ENCODE results near the gene DNAAF8. TPM values are rescaled to one million over a fixed set of nuclear protein-coding genes. Genes with fewer than 3 reads are reported as not detected.

Gene DNAAF8
- total RNA-seq, 4 donors from 2014 or later: 0.44 to 1.2 (median 0.91) TPM

DNA sequence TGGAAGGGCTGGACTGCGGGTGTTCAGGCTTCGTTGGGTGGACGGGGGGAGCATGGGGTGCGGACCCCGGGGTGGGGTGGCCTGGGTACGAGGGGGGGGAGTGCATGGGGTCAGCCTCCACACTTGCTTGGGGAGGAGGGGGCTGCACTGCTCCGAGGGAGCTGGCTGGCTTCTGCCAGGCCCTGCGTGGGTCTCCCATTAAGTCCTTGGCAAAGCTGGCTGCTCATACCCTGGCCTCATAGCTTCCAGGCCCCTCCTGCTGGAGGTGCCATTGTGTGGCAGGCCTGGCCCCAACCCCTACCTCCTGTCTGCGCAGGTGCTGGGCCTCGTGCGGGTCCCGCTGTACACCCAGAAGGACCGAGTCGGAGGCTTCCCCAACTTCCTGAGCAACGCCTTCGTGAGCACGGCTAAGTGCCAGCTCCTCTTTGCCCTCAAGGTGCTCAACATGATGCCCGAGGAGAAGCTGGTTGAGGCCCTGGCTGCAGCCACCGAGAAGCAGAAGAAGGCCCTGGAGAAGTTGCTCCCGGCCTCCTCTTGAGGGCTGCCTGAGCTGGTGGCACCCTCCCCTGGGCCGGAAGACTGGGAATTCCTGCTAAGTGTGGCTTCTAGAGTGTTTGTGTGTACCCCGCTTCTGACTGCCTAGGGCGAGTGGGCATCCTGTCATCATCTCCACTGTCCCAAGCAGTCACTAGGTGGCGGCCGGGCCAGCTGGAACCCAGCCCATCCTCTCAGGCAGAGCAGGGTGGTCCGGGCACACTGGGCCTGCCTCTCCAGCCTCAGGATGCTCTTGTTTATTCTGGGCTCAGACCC is 39.5 kb upstream of the DNAAF8 start:
- Histone ChIP-seq H3K36me3 (peaks cover 0 to 25% of the 10 kb centered on the region in 2 donors), H3K4me1 (peaks cover 15 to 19% of the 10 kb centered on the region in 2 donors), H3K4me3 (peak overlapping the region in 3 of 4 donors; percentile 68 to 90 (median 87)), H3K27me3 (no peaks in the 10 kb centered on the region), H3K27ac (peak overlapping the region; percentile 66 to 89 (median 82)), H3K9me3 (no peaks in the 10 kb centered on the region)
- ATAC-seq (no peak), DNase-seq (no peak)
- intact Hi-C loops (cut with DNase I; ENCODE audit: low total_unique reads) (no loop called here), in situ Hi-C loops (cut with MboI; ENCODE audit: low sequenced_read_pairs in 4 of 4) (no loop called here)
- no peak for TF ChIP-seq POLR2A (IDR thresholded peaks at IDR 0.05)
- TF ChIP-seq, protein P1, sequence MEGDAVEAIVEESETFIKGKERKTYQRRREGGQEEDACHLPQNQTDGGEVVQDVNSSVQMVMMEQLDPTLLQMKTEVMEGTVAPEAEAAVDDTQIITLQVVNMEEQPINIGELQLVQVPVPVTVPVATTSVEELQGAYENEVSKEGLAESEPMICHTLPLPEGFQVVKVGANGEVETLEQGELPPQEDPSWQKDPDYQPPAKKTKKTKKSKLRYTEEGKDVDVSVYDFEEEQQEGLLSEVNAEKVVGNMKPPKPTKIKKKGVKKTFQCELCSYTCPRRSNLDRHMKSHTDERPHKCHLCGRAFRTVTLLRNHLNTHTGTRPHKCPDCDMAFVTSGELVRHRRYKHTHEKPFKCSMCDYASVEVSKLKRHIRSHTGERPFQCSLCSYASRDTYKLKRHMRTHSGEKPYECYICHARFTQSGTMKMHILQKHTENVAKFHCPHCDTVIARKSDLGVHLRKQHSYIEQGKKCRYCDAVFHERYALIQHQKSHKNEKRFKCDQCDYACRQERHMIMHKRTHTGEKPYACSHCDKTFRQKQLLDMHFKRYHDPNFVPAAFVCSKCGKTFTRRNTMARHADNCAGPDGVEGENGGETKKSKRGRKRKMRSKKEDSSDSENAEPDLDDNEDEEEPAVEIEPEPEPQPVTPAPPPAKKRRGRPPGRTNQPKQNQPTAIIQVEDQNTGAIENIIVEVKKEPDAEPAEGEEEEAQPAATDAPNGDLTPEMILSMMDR (IDR thresholded peaks at IDR 0.05 in 4 of 5, conservative IDR thresholded peaks at IDR 0.05 in 1 of 5): no peak

GRCh38 chr16:4695473-4696171 is 38.7 kb upstream of the DNAAF8 start:
- no peak for ATAC-seq
- peaks cover 15 to 19% of the 10 kb centered on the region in 2 donors for H3K4me1 ChIP-seq
- TF ChIP-seq, protein P1 (IDR thresholded peaks at IDR 0.05 in 4 of 5, conservative IDR thresholded peaks at IDR 0.05 in 1 of 5): no peak
- TF ChIP-seq POLR2A (IDR thresholded peaks at IDR 0.05): no peak
- in situ Hi-C loops (cut with MboI; ENCODE audit: low sequenced_read_pairs in 4 of 4): no loop called here
- DNase-seq: no peak
- H3K27me3 ChIP-seq: no peaks in the 10 kb centered on the region
- no peak overlapping the region for H3K4me3 ChIP-seq
- intact Hi-C loops (cut with DNase I; ENCODE audit: low total_unique reads): no loop called here
- no peaks in the 10 kb centered on the region for H3K9me3 ChIP-seq
- H3K36me3 ChIP-seq: peaks cover 0 to 33% of the 10 kb centered on the region in 2 donors
- peak overlapping the region in 3 of 4 donors; percentile 80 to 89 (median 84) for H3K27ac ChIP-seq

DNA sequence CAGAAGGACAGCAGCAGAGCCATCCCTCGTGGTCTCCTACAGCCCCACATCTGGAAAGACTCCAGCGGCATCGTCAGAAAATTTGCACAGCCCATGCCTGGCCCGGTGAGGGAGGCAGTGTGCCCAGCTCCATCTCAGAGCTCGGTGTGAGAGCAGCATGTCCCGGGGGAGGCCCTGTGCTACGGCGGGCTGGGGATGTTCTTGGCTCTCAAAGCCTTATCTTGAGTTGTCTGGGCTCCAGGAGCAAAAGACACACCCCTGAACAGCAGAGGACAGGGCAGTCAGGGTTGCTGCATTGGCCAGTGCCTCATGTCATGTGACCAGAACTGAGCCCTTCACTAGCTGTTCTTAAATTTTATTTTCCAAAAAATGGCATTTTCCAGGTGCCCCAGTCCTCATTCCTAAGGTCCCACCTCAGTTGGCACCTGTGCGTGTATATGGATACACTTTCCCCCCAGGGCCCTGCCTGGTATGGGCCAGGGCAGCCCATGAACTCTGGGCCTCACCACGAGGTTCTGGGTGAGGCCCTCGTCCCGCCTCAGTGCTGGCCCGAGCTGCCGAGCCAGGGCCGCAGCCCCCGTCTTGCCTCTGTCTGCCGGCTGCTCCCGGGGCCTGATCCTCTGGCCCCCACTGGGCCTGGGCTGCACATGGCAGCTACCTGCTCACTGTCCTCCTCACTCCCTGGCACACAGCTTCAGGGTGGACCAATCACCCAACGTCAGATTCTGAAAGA is 38.0 kb upstream of the DNAAF8 start:
- peak overlapping the region in 1 of 4 donors; percentile 84 for H3K27ac ChIP-seq

More for the DNA sequence above, 38.0 kb upstream of the DNAAF8 start:
- in situ Hi-C loops (cut with MboI; ENCODE audit: low sequenced_read_pairs in 4 of 4) (no loop called here), intact Hi-C loops (cut with DNase I; ENCODE audit: low total_unique reads) (no loop called here)
- no peak for DNase-seq
- peaks cover 0 to 39% of the 10 kb centered on the region in 2 donors for H3K36me3 ChIP-seq
- peaks cover 15 to 19% of the 10 kb centered on the region in 2 donors for H3K4me1 ChIP-seq
- TF ChIP-seq POLR2A (IDR thresholded peaks at IDR 0.05): no peak
- TF ChIP-seq, protein P1 (IDR thresholded peaks at IDR 0.05 in 4 of 5, conservative IDR thresholded peaks at IDR 0.05 in 1 of 5): no peak
- no peak for ATAC-seq
- no peaks in the 10 kb centered on the region for H3K27me3 ChIP-seq
- H3K4me3 ChIP-seq: no peak overlapping the region
- H3K9me3 ChIP-seq: no peaks in the 10 kb centered on the region

Measured in gastrocnemius medialis (tissue), 4 donors.